Measurements from ENCODE around the gene TUBB3.

TUBB3 gene

GRCh38 chr16:89984216-89984615 lies 61.1 kb downstream of the TUBB3 start:
- Histone ChIP-seq H3K36me3 (peaks cover 78% of the 10 kb centered on the region), H3K9me3 (no peaks in the 10 kb centered on the region), H3K4me1 (no peaks in the 10 kb centered on the region), H3K4me3 (ENCODE audit: low read depth, low read length) (no peak overlapping the region), H3K27me3 (no peaks in the 10 kb centered on the region)
- DNase-seq: no peak
- no peak for TF ChIP-seq CTCF (IDR thresholded peaks at IDR 0.05; ENCODE audit: low read depth, low read length)

GRCh38 chr16:89985219-89985618 lies 62.1 kb downstream of the TUBB3 start:
- DNase-seq: no peak
- H3K9me3 ChIP-seq: no peaks in the 10 kb centered on the region
- H3K4me1 ChIP-seq: no peaks in the 10 kb centered on the region
- no peaks in the 10 kb centered on the region for H3K27me3 ChIP-seq
- TF ChIP-seq CTCF (IDR thresholded peaks at IDR 0.05; ENCODE audit: low read depth, low read length): no peak
- peaks cover 72% of the 10 kb centered on the region for H3K36me3 ChIP-seq
- no peak overlapping the region for H3K4me3 ChIP-seq (ENCODE audit: low read depth, low read length)
